ENCODE measurements around the gene POMT1.
A peak's percentile ranks its signal among the peaks of the same experiment; 100 is the strongest.
"Not testable (repeated sequence)": the region's sequence is repeated elsewhere in the genome, so short reads cannot be mapped to it uniquely, and the experiment has no call there.

Gene POMT1

GRCh38 chr9:131500939-131501541 lies 1.7 kb upstream of the POMT1 start:
- peak; percentile 71 for DNase-seq

DNA sequence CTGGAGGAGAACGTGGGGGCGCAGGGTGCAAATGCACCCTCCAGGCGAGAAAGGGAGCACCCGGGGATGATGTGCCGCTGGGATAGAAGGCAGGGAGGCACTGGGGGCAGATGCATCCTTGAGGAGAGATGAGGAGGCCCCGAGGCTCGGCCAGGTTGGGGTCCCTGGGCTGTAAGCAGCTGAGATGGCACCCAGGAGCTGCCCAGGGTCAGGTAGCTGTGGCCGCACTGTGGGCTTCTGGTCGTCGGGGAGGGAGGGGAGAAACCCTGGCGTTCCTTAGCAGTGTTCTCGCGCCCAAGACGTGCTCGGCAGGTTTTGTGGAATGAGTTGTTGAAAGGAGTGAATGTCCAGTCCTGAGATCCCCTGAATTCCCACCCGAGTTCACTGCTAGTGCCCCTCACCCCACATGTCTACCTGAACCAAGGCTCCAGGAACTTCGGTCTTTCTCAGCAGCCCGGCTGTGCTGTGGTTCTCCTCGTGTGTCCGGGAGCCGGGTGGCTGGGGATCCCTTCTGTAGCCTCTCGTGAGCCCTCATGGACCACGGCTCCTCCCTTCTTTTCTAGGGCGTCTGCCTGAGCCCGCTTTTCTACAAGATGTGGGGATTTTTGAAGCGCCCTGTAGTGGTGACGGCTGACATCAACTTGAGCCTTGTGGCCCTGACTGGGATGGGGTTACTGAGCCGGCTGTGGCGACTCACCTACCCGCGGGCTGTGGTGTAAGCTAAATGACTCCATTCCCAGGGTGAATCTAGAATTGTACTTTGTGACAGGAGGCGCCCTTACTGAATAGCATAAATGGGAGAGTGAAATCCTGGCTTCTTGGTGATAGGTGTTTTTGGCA lies 1.1 kb downstream of the POMT1 start:
- peak; percentile 16 for DNase-seq

DNA sequence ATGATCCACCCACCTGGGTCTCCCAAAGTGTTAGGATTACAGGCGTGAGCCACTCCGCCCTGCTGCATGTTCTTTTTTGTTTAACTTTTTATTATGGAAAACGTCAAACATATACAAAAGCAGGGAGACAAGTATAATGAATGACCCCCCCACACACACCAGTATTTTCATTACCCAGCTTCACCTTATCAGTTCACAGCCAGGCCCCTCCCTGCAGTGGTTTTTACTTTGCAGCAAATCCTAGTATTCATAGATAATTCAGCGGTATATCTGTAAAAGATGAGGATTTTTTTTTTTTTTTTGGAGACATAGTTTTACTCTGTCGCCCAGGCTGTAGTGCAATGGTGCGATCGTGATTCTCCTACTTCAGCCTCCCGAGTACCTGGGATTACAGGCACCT lies 2.3 kb downstream of the POMT1 start:
- no peak for DNase-seq

GRCh38 chr9:131511416-131511815 lies 8.7 kb downstream of the POMT1 start:
- no peak for DNase-seq

DNA sequence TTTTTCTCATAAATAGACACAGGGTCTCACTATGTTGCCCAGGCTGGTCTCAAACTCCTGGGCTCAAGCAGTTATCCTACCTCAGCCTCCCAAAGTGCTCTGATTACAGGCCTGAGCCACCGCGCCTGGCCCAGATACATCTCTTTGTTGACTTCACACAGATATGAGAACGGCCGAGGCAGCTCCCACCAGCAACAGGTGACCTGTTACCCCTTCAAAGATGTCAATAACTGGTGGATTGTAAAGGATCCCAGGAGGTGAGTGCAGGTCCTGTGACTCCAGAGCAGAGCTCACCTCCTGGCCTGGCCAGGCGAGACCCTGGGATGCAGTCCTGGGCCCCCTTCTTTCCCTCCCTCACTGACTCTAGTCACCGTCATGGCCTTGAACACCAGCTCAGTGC lies 9.2 kb downstream of the POMT1 start:
- no peak for DNase-seq

- no peak for DNase-seq
Measured at GRCh38 chr9:131513177-131513576, 10.5 kb downstream of the POMT1 start.

DNA sequence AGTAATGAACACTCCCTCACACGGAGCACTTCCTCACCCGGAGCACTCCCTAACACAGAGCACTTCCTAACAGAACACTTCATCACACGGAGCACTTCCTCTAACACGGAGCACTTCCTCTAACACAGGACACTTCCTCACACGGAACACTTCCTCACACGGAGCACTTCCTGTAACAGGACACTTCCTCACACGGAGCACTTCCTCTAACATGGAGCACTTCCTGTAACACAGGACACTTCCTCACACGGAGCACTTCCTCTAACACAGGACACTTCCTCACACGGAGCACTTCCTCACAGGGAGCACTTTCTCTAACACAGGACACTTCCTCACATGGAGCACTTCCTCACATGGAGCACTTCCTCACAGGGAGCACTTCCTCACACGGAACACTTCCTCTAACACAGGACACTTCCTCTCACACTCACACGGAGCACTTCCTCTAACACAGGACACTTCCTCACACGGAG lies 12.9 kb downstream of the POMT1 start:
- not testable (repeated sequence) for DNase-seq

GRCh38 chr9:131516100-131516499 lies 13.4 kb downstream of the POMT1 start:
- no peak for DNase-seq

DNA sequence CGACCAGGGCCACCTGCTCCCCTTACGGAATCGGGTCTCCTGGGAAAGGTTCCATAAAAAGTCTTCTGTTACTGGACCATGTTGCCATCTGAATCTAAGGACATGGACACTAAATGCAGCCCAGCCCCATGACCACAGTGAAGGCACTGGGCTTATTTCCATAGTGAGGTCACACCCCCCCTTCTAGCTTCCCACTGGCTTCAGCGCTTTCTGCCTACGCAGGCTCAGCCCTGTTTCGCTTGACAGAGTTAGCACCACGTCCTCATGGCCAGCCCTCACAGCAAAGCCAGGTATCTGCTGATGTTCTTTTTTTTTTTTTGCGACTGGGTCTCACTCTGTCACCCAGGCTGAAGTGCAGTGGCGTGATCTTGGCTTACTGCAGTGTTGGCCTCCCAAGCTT lies 14.2 kb downstream of the POMT1 start:
- no peak for DNase-seq

- no peak for DNase-seq
Measured at GRCh38 chr9:131517761-131518190, 15.1 kb downstream of the POMT1 start.

DNA sequence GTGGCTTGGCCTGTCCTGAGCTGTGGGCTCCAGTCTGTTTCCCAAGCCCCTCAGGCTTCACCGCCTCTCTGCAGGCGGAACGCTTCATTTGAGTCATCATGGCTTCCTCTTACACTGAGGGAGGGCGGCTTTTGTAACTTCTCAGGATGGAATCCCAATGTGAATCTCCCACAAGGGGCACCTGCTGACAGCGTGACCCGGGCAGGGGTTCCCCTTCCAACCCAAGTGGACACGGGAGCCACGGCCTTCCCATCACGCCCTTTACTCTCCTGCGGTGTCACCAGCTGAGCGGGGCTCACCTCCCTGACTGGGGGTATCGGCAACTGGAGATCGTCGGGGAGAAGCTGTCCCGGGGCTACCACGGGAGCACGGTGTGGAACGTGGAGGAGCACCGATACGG lies 15.8 kb downstream of the POMT1 start:
- DNase-seq = no peak

- no peak for DNase-seq
Measured at GRCh38 chr9:131520503-131520902, 17.8 kb downstream of the POMT1 start.

- no peak for DNase-seq
Measured at GRCh38 chr9:131521203-131521602, 18.5 kb downstream of the POMT1 start.

DNA sequence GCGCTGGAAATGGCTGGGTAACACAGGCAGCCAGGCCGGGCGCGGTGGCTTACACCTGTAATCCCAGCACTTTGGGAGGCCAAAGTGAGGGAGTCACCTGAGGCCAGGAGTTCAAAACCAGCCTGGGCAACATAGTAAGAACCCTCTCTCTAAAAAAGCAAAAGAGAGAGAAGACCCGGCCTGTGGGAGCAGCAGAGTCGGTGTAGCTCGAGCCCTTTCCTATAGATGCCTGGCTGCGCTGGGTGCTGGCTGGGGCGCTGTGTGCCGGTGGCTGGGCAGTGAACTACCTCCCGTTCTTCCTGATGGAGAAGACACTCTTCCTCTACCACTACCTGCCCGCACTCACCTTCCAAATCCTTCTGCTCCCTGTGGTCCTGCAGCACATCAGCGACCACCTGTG lies 19.1 kb downstream of the POMT1 start:
- no peak for DNase-seq

- no peak for DNase-seq
Measured at GRCh38 chr9:131522257-131523085, 19.8 kb downstream of the POMT1 start.

DNA sequence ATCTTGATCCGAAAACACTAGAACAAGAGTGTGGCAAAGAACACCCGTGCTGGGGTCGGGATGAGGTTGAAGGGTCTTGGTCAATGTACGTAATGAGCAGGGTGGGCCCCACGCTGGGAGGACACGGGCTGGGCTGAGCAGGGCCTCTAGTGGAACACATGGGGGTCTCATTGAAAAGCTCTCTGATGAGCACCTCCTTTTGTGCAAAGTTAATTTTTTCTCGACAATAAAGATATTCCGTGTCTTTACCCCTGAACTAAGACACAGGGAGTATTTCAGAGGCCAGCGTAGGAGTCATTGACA lies 20.3 kb downstream of the POMT1 start:
- DNase-seq = no peak

DNA sequence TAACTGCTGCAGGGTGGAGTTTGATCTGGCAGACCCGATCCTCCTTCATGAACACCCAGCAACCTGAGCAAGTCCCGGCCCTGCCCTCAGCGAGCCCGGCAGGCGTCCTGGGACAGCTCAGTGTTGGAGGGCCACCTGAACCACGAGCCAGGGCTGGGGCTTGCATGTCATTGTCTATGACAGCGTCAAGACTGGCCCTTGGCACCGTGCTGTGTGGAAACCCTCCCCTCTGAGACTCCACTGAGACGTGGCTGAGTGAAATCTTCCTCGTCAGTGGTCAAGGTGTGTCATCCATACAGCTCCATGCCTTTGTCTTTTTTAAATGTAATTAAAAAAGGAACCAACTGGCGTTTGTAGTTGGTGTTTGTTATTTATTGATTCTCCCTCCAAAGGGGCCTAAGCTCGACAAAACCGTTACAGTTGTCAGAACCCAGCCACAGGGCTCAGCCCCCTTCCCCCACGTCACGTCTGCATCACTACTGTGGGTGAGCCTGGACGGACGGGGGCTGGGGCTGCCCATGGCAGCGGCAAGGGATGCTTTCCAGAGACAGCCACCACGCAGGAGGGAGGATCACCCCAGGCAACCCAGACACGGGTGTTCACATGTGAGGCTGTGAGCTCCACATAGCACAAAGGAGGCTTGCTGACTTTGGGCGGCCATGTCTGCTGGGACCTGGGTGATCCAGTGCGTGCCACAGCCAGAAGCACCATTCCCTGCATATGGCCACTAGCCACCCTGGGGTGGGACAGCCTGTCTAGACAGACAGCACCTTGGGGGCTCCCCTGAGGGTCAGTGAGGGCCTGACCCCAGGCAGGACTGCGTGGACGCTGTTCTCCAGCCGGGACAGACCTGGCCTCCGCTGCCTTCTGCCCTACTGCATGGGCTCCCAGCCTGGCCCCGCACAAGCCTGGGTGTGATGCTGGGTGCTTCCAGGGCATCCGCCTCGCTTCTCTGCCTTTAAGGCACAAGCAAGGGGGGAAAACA lies 21.0 kb downstream of the POMT1 start:
- no peak for DNase-seq

GRCh38 chr9:131524665-131525315 lies 22.1 kb downstream of the POMT1 start:
- peak; percentile 50 for DNase-seq

GRCh38 chr9:131525643-131526565 lies 23.2 kb downstream of the POMT1 start:
- DNase-seq = no peak

GRCh38 chr9:131528186-131528585 lies 25.5 kb downstream of the POMT1 start:
- no peak for DNase-seq
